Mesodermal cell (in vitro differentiated cells): Measurements from ENCODE around the gene ANTXR1.
"Not testable (repeated sequence)": the region's sequence is repeated elsewhere in the genome, so short reads cannot be mapped to it uniquely, and the experiment has no call there.

Source experiments
- H3K27ac ChIP-seq: 2 replicates; pipeline ENCODE4 v1.7.0; 2013; ENCODE audit warnings: mild to moderate bottlenecking, low read depth, low read length, moderate library complexity; ENCODE audit not compliant: severe bottlenecking
- H3K36me3 ChIP-seq: 2 replicates; pipeline ENCODE4 v1.7.1; 2013; ENCODE audit warnings: mild to moderate bottlenecking, low read length, moderate library complexity; ENCODE audit not compliant: control insufficient read depth, insufficient read depth
- H3K4me1 ChIP-seq: one replicate; pipeline ENCODE4 v1.7.1; 2013; ENCODE audit warnings: mild to moderate bottlenecking, low read length; ENCODE audit not compliant: insufficient read depth, control insufficient read depth, poor library complexity, severe bottlenecking
- H3K4me3 ChIP-seq: 2 replicates; pipeline ENCODE4 v1.7.0; 2013; ENCODE audit warnings: low read length, control low read depth, mild to moderate bottlenecking; ENCODE audit not compliant: insufficient read depth, poor library complexity, severe bottlenecking; ENCODE audit errors: extremely low read depth
- H3K9me3 ChIP-seq: 2 replicates; pipeline ENCODE4 v1.7.1; 2013; ENCODE audit warnings: mild to moderate bottlenecking, low read length, moderate library complexity; ENCODE audit not compliant: control insufficient read depth
- WGBS, 2 experiments: methylation state at CpG; one replicate each; pipeline ENCODE4 v1.1.5; 2013; ENCODE audit warnings: missing lambda C conversion rate in 2 of 2; ENCODE audit not compliant: insufficient coverage in 2 of 2; 5-methylcytosine and 5-hydroxymethylcytosine counted together

ANTXR1 gene

DNA sequence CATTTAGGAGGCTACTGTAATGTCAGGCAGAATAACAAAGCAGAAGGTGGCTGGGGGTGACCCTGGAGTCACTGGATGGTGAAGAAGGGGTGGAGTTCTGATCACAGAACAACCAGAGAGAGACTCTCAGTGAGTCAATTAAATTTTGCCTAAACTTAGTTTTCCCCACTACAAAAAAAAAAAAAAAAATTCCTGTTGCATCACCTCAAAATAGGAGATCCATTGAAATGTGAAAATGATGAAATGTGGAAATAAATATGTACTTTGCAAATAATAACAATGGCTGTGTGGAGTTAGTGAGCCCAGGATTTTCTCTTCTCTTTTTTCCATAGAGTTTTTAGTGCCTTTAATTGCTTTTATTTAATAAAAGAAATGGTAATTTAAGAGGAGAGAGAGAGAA, 208.5 kb downstream of the ANTXR1 start:
- Histone ChIP-seq H3K27ac (no peak overlapping the region), H3K4me3 (no peak overlapping the region), H3K36me3 (peaks cover 16% of the 10 kb centered on the region), H3K9me3 (no peaks in the 10 kb centered on the region), H3K4me1 (peaks cover 15% of the 10 kb centered on the region)

DNA sequence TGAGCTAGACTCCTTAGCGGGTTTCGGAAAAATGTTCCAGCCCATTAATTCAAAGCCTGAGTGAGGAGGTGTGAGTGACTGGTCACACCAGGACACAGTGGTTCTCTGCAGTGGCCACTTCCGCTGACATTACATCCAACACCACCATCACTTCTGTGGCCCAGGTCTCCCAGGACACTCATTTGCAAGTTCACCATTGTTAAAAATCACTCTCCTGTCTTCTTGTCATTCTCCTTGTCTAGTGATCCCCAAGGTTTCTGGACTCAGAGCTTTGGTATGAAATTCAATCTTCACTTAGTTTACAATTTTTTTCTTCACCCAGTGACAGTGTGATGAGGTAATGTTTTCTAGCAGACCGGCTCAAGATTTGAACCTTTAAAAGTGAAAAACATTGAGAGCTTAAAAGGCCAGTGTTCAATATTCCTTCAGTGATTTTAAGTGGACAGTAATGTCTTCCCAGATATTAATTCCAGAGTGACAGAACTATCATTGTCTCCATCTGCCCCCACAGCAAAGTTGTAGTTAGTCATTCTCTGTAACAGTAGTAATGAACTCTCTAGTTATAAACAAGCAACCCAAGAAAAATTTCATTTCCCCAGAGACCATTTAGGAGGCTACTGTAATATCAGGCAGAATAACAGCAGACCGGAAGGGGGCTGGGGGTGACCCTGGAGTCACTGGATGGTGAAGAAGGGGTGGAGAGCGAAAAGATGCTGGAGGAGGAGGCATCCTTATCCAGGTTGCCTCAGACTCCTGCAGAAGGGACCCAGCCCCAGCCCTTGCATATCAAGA, 209.2 kb downstream of the ANTXR1 start:
- peaks cover 18% of the 10 kb centered on the region for H3K36me3 ChIP-seq
- H3K4me3 ChIP-seq: no peak overlapping the region
- no peak overlapping the region for H3K27ac ChIP-seq
- peaks cover 15% of the 10 kb centered on the region for H3K4me1 ChIP-seq
- H3K9me3 ChIP-seq: no peaks in the 10 kb centered on the region
- 96 to 100% methylated on average over 2 to 4 of the region's 6 CpGs for WGBS, 2 experiments

DNA sequence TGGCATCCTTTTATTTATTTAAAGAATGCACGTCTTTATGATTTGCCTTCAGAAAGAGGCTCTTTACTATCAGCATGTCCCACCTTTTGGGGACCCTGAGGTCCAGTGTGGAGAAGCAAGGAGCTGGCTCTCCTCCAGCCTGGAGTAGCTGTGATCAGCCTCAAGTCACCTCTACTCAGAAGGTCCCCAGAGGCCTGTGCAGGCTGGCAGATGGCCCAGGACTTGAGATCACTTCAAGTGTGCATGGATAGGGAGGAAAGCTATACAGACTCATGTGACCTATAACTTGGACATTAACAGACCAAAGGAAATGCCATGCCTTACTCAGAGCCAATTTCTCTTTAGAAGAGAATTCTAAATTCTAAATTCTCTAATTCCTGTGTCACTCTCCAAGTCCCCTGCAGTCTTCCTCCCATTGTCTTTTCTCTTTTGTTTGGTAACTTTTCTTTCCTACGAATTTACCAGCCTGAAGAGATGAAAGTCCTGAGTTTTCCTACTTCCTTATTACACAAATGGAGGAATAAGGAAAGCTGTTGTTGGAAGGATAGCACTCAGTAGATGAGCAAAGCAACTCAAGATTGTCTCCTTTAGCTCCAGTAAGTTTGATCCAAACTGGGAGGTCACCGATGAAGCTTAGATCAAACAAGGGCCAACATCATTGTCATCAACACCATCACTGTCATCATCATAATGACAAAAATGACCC, 210.1 kb downstream of the ANTXR1 start:
- no peak overlapping the region for H3K27ac ChIP-seq
- H3K9me3 ChIP-seq: no peaks in the 10 kb centered on the region
- peaks cover 15% of the 10 kb centered on the region for H3K4me1 ChIP-seq
- WGBS, 2 experiments: 100% methylated on average over 1 of the region's 3 CpGs; no CpG with 5 or more reads in 1 of the 2 experiments
- H3K4me3 ChIP-seq: no peak overlapping the region
- peaks cover 25% of the 10 kb centered on the region for H3K36me3 ChIP-seq

DNA sequence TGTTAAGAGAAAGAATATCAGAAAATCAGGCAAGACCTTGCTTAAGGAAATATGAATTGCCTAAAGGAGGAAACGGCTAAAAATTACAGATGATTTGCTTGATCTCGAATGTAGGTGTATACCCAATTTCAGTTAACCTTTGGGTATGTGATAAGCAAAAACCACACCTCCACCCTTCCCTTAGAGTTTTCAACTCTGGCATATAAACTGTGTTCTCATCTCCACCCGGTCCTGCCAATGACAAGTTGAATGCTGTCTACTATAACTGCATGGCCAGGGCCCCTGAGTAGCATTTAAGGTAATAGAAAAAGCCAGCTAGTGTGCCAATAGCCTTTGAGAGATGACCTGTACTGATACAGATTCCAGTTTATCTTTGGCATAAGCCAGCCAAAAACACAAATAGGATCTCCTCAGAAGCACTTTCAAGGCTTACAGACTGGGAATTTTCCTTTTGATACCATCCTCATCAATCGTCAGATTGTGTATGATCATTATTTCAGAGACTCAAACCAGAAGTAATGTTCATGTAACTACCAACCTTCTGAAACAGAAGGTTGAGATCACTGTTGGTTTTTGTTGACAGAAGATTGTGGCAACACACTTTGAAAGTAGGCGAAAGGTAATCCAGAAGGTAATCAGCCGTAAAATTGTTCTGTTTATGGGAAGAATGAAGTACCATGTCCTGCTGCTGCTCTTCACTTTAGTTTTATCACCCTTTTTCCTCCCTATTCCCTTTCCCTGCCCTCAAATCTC, 211.0 kb downstream of the ANTXR1 start:
- H3K4me3 ChIP-seq: no peak overlapping the region
- 76 to 88% methylated on average over 1 to 2 of the region's 6 CpGs for WGBS, 2 experiments
- peaks cover 34% of the 10 kb centered on the region for H3K36me3 ChIP-seq
- no peaks in the 10 kb centered on the region for H3K9me3 ChIP-seq
- peaks cover 15% of the 10 kb centered on the region for H3K4me1 ChIP-seq
- no peak overlapping the region for H3K27ac ChIP-seq

DNA sequence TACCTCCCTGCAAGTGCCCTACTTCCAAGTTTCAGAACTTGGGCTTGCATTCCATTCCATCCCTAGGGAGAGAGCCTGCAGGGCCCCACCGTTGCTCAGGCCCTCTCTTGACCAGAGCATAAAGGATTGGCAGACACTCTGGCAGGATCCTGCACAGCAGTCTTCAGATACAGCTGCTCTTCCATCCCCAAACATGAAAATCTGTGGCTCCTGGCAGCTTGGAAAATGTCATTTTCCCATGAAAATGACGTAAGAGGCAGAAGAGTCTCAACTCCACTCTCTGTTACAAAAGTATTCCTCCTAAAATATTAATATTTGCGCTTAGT, 211.5 kb downstream of the ANTXR1 start:
- Histone ChIP-seq H3K9me3 (no peaks in the 10 kb centered on the region), H3K4me3 (no peak overlapping the region), H3K36me3 (peaks cover 39% of the 10 kb centered on the region), H3K27ac (no peak overlapping the region), H3K4me1 (peaks cover 15% of the 10 kb centered on the region)
- WGBS, 2 experiments: 73 to 82% methylated on average over 2 to 3 of the region's 3 CpGs

DNA sequence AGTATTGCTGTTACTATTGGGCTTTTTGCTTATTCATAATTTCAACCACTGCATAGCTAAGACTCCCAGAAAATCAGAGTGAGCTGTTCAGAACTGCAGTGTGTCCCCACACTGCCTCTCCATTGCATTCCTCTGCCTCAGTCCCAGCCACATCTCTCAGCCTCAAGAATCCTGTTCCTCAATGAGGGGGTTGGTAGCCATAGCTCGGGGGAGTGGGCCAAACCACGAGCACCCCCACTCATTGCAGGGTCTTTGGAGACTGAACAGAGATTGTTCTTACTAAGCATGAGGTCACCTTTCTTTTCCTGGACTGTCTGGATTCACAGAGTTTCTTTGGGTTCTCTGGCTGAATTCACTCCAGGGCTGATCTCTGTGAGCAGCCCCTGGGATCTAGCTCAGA, 213.0 kb downstream of the ANTXR1 start:
- peaks cover 46% of the 10 kb centered on the region for H3K36me3 ChIP-seq
- no peaks in the 10 kb centered on the region for H3K9me3 ChIP-seq
- H3K4me1 ChIP-seq: peaks cover 15% of the 10 kb centered on the region
- 80 to 100% methylated on average over 1 to 2 of the region's 2 CpGs for WGBS, 2 experiments
- H3K4me3 ChIP-seq: no peak overlapping the region
- H3K27ac ChIP-seq: peak overlapping the region; percentile 36

DNA sequence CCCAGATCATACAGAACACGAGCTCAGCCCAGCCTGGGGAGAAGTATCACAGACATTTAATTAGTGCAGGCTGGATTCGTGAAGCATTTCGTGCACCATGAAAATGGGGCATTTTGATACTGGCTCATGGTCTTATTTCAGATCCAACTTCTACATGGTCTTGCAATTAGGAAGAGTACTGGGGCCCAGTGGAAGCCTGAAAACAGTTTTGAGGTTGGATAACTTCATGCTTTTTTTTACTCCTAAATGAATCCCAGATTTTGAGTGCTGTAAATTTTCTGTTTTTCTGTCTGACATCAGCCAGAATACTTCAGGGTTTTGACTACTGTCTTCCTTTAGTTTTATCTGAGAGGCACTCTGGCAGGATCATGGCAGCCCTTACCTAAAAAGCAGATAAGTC, 213.9 kb downstream of the ANTXR1 start:
- 100% methylated on average over 2 of the region's 3 CpGs for WGBS, 2 experiments
- no peak overlapping the region for H3K27ac ChIP-seq
- H3K9me3 ChIP-seq: no peaks in the 10 kb centered on the region
- no peak overlapping the region for H3K4me3 ChIP-seq
- peaks cover 12% of the 10 kb centered on the region for H3K4me1 ChIP-seq
- H3K36me3 ChIP-seq: peaks cover 49% of the 10 kb centered on the region

DNA sequence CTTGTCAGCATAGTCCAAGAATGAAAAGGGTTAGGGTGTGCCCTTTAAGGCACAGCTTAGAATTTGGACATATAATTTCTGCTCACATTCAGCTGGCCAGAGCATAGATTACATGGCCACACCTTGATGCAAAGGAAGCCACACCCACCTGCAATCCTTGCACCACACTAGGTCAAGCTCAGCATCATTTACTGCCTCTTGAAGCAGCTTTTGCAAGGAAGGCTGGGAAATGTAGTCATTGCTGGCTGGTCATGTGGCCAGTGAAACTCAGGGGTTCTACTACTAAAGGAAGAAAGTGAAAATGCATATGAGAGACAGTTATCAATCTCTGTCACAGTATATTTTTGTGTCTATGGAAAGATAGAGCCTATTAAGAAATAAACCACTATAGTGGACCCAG, 214.7 kb downstream of the ANTXR1 start:
- Histone ChIP-seq H3K4me1 (peaks cover 12% of the 10 kb centered on the region), H3K9me3 (no peaks in the 10 kb centered on the region), H3K4me3 (no peak overlapping the region), H3K36me3 (peaks cover 49% of the 10 kb centered on the region), H3K27ac (no peak overlapping the region)

DNA sequence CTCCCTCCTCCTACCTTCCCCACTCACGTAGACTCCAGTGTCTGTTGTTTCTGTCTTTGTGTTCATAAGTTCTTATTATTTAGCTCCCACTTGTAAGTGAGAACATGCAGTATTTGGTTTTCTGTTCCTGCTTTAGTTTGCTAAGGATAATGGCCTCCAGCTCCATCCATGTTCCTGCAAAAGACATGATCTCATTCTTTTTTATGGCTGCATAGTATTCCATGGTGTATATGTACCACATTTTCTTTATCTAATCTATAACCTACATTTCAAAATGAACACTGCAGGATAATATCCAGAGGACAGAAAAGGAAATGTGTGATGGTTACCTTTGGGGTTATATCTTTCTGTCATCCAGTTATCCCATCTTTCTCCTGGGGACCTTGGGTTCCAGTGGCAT, 218.0 kb downstream of the ANTXR1 start:
- no CpG with 5 or more reads among the region's 1 CpG for WGBS, 2 experiments

DNA sequence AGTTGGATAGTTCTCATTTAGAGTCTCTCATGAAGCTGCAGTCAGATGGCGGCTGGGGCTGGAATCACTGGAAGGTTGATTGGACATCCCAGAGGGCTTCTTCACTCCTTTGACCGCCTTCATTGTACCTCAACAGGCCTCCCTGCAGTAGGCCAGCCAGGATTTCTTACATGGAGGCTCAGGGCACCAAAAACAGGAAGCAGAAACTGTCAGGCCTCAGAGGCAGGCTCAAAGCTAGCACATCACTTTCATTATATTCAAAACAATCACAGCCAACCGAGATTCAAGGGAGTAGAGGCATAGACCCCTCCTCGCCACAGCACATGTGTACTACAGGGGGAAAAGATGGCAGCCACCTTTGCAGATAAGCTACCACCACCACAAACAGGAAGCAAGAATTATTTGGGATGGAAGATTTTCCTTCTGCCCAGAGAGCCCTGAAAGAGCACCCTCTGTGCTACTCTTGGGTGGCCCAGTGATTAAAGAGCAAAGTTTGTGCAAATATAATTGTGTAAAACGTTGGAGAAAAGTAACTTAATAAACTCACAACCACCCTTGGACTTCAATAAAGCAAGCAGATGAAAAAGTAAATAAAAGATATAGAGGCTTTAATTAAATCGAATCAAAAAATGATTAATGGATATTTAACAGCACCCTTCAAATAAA, 218.8 kb downstream of the ANTXR1 start:
- peaks cover 37% of the 10 kb centered on the region for H3K36me3 ChIP-seq
- no peaks in the 10 kb centered on the region for H3K4me1 ChIP-seq
- H3K27ac ChIP-seq: no peak overlapping the region
- H3K9me3 ChIP-seq: no peaks in the 10 kb centered on the region
- H3K4me3 ChIP-seq: no peak overlapping the region
- WGBS, 2 experiments: 88 to 100% methylated on average over 2 of the region's 6 CpGs

More for the DNA sequence above, 218.0 kb downstream of the ANTXR1 start:
- H3K36me3 ChIP-seq: peaks cover 39% of the 10 kb centered on the region
- H3K27ac ChIP-seq, H3K4me1 ChIP-seq, H3K9me3 ChIP-seq, H3K4me3 ChIP-seq: not testable (repeated sequence)
